PFSK-1 (cell line): ENCODE results near the gene TNFSF13B.

Experiments
- POLR2AphosphoS5 ChIP-seq: IDR thresholded peaks from 2 replicates; pipeline ENCODE4 v1.6.1; 2012; ENCODE audit warnings: low read depth, mild to moderate bottlenecking, control low read depth, low read length, moderate library complexity
- REST ChIP-seq, 2 experiments: IDR thresholded peaks; 2 replicates each; pipeline versions ENCODE4 v1.6.1 to v1.8.0; 2011 to 2012; ENCODE audit warnings: low read depth in 2 of 2, low read length in 2 of 2, control low read depth in 1 of 2, inconsistent platforms in 1 of 2, mild to moderate bottlenecking in 1 of 2, moderate library complexity in 1 of 2; ENCODE audit not compliant: insufficient read depth in 1 of 2
- TAF1 ChIP-seq: IDR thresholded peaks from 2 replicates; pipeline ENCODE4 v1.6.1; 2012; ENCODE audit warnings: low read length, control low read depth, borderline replicate concordance; ENCODE audit not compliant: insufficient read depth

GRCh38 chr13:108297114-108297513, 27.6 kb downstream of the TNFSF13B start:
- TF ChIP-seq TAF1, result no peak
- TF ChIP-seq REST (IDR thresholded peaks at IDR 0.05; ENCODE audit: insufficient read depth in 1 of 2, low read depth in 2 of 2, low read length in 2 of 2), result no peak
- TF ChIP-seq POLR2AphosphoS5, result no peak
